Suppressor macrophage treated with lipopolysaccharide for 1 hour (primary cell): ENCODE data around the gene LEPROT.
"Not testable (repeated sequence)": the region's sequence is repeated elsewhere in the genome, so short reads cannot be mapped to it uniquely, and the experiment has no call there.

Experiments used
- DNase-seq, 3 donors: peaks; one replicate each; pipeline ENCODE4 v3.0.0-alpha.2; 2020 to 2022

Gene LEPROT

DNA sequence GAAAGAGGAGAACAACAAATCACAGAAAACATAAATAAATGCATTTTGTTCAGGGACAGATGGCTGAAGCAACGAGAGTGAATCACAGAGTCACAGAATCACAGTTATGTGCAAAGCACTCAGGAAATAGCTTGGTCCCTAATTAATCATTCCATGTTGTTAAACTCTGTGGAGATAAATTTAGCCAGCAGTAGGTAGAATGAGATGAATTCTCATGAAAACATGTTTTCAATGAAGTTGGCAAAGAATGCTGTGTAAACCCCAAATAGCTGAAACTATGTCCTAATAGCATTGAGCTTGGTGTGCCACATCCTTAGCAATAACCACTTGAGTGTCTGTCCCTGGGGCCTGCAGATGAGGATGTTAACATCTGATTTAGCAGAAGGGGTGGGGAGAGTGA is 20.4 kb downstream of the LEPROT start:
- no peak for DNase-seq

DNA sequence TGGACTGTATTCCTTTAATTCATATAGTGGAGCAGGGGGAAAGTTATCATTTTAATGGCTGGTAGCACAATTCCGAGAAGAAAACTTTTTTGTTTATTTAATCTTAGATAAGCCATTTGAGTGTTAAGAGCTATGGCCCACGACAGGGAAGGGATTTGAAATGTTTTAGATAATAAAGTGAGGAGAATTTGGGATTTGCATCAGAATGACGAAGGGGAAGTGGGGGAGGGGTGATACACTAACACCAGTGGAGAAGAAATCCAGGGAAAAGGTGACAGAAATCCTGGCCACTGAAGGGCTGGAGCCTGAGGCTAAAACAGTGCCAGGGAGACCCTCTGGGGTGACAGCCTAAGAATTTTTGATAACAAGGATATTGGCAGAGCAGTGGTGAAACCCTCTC is 21.0 kb downstream of the LEPROT start:
- DNase-seq: no peak

DNA sequence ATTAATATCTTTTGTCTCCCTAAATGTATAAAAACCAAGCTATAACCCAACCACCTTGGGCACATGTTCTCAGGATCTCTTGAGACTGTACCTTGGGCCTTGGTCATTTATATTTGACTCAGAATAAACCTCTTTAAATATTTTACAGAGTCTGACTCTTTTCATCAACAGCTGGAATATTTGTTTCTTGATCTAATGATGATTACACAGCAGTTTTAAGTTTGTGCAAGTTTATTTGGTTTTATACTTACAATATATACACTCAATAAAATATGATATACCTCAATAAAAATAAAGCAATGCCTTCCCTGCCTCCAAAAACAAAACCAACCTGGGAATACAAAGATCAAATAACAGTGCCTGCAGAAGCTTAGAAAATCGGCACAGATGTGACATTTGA is 22.0 kb downstream of the LEPROT start:
- DNase-seq: no peak

DNA sequence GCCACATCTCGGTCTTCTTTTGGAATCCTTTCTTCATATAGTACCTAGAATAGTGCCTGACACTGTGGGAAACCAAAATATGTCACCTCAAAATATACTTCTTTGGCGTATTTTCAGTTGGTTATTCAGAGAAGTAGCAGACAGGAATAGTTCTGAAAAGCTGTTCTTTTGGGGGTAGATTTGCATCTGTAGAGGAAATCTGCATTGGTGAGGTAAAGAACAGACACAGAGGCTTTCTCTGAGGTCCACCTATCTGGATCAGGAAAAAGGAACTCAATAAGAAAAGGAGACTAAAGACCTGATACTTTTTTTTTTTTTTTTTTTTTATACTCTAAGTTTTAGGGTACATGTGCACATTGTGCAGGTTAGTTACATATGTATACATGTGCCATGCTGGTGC is 23.2 kb downstream of the LEPROT start:
- DNase-seq: no peak

DNA sequence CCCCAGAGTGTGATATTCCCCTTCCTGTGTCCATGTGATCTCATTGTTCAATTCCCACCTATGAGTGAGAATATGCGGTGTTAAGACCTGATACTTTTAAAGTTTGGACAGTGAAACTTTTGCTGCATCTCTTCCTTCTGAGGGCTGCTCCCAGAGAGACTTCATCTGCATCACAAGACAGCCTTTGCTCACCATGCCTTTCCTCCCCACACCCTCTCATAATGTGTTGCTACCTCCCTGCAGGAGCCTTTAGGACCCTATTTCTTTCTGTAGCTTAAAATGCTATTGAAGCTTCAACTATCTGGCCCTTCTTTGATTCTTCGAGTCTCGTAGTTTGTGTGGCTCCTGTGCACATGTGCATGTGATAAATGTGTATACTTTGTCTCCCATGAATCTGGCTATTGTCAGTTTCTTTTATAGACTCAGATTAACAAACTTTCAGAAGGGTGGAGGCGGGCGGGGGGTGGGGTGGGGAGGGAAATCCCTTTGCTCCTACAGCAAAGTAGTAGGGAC is 23.7 kb downstream of the LEPROT start:
- no peak for DNase-seq

DNA sequence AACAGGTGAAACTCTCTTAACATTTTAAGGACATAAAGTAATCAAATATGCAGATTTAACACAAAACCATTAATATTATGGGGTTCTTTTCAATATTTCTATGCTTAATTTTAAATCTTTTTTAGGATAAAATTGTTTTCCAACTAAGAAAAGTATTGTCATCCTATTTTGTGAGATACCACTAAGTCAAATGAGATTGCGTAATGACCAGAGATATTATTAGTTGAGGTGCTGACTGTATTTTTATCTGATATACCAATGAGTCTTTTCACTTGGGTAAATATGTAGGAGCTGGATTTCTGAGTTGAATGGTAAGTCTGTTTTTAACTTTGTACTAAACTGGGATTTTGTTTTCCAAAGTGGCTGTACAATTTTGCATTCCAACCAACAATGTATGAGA is 25.4 kb downstream of the LEPROT start:
- DNase-seq: no peak

DNA sequence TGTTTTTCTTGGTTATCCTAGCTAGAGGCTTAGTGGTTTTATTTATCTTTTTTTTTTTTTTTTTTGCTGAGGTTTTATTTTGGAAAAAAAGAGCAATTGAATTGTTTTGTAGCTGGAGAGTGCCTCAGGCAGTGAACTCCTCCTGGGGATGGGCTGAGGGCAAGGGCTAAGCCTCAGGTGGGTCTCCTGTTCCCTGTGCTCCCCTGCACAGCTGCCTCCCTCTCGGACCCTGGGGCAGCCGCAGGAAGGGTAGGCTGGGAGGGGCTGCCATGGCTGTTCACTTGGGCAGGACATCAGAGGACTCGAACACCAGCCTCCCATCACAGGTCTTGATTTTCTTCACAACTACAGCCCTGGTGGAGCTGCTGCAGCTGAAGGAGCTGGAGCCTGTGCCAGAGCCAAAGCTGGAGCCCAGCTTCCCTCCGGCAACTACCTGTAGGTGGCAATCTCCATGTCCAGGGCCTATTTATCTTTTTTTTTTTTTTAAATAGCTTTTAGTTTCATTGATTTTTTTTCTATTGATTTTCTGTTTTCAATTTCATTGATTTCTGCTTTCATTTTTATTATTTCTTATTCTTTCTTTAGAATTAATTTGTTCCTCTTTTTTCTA is 28.9 kb downstream of the LEPROT start:
- DNase-seq: no peak

DNA sequence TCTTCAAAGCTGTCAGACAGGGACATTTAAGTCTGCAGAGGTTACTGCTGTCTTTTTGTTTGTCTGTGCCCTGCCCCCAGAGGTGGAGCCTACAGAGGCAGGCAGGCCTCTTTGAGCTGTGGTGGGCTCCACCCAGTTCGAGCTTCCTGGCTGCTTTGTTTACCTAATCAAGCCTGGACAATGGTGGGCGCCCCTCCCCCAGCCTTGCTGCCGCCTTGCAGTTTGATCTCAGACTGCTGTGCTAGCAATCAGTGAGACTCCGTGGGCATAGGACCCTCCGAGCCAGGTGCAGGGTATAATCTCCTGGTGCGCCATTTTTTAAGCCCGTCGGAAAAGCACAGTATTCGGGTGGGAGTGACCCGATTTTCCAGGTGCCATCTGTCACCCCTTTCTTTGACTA is 35.2 kb downstream of the LEPROT start:
- not testable (repeated sequence) for DNase-seq

DNA sequence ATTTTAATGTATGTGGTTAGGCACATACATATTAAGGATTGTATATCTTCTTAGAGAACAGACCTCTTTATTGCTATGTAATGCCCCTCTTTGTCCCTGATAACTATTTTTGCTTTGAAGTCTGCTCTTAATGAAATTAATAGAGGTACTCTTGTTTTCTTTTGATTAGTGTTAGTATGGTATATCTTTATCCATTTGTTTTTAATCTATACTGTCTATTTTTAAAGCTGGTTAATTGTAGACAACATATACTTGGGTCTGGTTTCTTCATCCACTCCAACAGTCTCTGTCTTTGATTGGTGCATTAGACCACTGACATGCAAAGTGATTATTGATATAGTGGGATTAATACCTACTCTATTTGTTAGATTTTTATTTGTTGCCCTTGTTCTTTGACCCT is 36.0 kb downstream of the LEPROT start:
- DNase-seq: no peak

DNA sequence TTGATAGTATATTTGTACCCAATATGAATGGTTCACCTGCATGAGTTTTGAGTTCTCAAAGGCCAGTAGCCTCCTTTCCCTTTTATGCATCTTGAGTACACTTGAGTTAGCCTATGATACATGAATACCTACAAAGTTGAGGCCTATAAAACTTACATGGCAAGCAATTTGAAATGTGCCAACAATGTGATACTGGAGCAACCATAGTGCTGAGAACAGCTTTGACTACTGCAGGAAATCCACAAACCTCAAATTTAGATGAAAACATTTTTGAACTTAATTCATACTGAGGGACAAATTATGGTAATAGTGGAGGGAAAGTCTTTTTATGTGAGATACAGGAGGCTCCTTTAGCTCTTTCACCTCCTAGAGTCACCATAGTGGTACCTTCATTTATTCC is 37.4 kb downstream of the LEPROT start:
- no peak for DNase-seq

DNA sequence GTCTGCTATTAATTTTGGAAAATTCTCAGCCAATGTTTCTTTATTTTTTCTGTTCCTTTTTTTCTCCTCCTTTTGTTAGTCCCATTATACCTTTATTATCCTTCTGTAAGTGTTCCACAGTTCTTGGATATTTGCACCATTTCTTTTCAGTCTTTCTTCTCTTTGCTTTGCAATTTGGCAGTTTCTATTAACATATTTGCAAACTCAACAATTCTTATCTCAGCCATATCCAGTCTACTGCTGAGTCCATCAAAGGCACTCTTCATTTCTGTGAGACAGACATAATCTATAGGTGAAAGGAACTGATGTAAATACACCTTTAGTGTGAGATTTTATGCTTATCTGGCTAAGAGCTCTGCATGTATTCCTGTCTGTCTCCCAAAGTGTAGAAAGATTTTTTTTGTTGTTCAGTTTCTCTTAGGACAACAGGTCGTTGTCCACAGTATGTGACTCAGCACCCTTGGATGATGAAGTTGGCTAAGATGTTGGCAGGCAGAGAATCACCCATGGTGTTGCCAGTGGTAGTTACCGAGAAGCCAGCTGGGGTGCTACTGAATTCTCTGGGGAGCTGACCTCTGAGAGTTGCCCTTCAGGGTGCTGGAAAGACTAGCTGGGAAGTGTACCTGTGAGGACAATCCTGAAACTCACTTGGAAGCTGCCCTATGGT is 38.4 kb downstream of the LEPROT start:
- DNase-seq: no peak

DNA sequence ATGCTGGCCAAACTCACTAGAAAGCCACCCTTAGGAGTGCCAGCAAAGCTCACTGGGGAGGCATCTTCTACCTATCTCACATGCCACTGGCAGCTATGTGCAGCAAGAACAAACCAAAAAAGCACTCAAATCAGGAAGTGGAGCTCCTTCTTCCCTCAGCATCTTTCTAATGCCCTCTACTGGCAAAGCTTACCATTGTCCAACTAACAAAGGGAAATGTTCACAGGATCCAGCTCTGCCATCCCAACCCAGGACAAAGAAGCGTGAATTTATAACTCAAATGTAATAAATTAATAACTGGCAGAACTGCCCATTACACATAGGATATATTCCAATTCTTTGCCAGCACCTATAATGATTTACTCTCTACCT is 38.9 kb downstream of the LEPROT start:
- DNase-seq: peak; percentile 50 to 60 (median 53)

DNA sequence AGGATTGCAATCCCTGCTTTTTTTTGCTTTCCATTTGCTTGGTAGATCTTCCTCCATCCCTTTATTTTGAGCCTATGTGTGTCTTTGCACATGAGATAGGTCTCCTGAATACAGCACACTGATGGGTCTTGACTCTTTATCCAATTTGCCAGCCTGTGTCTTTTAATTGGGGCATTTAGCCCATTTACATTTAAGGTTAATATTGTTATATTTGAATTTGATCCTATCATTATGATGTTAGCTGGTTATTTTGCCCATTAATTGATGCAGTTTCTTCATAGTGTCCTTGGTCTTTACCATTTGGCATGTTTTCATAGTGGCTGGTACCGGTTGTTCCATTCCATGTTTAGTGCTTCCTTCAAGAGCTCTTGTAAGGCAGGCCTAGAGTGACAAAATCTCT is 45.4 kb downstream of the LEPROT start:
- DNase-seq: not testable (repeated sequence)

DNA sequence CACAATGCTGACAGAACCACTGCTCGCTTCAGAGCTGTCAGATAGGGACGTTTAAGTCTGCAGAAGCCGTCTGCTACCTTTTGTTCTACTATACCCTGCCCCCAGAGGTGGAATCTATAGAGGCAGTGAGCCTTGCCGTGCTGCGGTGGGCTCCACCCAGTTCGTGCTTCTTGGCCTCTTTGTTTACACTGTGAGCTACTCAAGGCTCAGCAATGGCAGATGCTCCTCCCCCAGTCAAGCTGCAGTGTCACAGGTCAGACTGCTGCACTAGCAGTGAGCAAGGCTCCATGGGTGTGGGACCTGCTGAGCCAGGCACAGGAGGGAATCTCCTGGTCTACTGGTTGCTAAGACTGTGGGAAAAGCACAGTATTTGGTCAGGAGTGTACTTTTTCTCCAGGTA is 47.1 kb downstream of the LEPROT start:
- no peak for DNase-seq

DNA sequence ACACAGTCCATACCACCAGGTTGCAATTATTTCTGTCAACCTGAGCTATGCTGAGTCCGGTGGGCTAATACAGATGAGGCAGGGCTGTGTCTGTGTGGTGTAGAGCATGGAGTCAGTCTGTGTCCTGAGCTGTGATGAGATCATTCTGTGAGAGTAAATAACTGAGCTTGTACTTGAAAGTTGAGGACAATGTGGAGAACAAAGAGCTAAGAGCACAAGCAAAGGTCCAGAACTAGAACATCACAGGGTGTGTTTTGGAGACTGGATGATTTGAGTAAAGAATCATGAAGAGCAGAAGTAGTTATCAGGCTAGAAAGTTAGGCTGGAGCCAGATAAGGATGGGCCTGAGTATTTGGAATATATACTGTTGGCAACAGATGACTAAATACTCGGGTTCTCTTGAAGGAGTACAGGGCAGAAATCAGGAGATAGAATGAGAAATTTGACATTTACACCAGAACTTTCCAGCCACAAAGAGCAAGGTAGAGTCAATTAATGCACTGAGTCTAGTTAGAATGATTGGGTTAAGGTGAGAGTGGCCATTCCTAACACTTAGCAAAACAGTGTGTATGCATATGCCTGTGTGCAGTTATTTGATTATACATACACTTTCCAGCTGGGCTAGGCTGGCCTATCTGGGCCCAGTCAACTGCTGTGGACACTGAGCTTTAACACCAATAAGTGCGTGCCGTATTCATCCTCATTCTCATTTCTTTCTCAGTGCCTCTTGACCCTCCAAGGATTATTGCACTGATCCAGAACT is 48.8 kb downstream of the LEPROT start:
- DNase-seq: no peak

DNA sequence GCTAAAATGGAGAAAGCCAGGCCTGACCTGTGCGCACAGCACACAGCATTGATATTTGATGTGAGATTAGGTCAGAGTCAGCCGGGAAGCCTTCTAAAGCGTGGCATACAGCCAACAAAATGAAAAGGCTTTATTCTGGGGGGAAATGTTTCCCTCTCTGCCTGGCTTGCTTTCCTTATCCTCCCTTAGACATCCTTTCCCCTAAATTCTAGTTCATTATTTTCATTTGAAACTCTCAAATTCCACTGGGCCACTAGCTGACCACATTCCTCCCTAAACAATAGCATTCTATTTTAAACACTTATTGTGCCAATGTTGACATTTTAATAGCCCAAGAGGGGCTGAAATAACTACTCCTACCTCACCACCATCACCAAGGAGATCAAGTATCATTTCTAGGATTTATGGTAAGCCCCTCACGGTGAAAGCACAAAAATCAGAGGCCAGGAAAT is 49.4 kb downstream of the LEPROT start:
- no peak for DNase-seq

DNA sequence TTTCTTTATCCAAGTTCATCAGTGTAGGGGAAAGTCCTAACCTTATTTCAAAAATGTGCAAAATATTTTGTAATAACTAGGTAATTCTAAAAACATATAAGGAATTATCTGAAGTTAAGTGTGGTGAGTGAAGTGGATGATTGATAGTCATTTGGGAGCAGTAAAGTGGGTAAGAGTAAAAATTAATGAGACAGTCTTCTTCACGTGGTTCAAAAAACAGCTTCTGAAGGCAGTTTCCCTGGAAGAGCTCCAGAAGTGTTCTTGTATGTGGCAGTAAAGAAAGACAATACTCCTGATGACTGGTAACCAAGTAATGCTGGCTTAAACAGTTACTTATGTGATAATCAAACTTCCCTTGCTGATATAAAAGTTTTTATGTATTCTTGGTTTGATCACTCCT is 50.3 kb downstream of the LEPROT start:
- no peak for DNase-seq

DNA sequence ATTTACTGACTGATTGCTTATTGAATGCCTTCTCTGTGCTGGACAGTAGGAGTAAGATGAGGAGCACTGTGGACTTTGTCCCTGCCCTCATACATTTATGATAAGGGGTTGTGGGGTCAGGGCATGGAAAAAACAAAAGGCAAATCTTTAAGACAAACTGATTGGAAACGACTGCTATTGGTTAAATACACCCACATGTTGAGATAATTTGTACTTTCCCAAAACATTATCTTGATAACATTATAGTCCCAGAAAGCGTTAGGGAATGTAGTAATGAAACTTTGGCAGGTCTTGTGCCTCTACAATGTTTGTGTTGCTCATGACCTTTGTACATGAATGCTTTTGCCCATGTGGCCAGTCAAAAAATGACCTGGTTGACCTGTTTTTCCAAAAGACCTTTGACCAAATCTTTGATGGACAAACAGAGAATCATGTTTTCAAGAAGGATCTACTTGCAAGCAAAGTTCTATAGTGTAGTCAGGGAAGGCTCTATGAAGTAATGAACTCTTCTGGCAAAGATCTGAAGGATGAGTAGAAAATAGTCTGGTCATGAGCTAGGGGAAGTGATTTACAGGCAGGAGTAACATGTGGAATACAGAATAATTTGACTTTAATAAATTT is 50.9 kb downstream of the LEPROT start:
- DNase-seq: no peak

DNA sequence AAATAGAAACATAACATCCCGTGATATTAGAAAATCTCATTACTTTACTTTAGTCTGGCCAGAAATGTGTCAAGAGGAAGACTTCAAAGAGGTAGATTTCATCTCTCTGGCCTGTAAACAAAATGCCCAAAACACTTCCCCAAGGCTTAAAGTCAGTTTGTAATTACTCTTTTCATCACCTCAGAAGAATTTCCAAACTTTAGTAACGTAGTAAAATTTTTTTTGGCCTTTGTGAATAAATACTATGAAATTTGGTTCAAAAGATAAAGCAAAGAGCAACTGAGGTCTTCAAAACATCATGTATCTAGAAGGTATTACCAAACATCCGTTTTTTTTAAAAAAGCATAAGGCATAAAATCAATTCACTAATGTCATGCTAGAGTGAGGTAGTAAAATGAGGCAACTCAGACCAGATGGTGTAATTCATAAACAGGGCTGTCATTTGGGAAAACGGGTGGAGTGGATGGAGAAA is 51.4 kb downstream of the LEPROT start:
- no peak for DNase-seq

DNA sequence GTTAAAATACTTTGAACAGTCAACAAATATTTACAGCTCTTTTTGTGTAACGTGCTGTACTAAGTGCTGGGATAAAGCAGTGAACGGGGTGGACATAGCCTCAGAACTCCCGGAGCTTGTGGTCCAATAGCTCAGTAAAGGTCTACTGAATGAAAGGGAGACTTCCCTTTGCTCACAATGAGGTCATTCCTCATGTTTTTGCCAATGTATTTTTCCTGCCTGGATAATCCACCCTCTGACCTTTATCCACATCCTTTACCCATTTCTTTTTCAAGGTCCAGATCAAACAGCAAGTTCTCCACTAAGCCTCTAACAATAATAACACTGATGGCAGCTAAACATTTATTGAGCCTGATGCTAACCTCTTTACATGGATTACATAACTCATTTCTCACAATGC is 55.9 kb downstream of the LEPROT start:
- DNase-seq: no peak

DNA sequence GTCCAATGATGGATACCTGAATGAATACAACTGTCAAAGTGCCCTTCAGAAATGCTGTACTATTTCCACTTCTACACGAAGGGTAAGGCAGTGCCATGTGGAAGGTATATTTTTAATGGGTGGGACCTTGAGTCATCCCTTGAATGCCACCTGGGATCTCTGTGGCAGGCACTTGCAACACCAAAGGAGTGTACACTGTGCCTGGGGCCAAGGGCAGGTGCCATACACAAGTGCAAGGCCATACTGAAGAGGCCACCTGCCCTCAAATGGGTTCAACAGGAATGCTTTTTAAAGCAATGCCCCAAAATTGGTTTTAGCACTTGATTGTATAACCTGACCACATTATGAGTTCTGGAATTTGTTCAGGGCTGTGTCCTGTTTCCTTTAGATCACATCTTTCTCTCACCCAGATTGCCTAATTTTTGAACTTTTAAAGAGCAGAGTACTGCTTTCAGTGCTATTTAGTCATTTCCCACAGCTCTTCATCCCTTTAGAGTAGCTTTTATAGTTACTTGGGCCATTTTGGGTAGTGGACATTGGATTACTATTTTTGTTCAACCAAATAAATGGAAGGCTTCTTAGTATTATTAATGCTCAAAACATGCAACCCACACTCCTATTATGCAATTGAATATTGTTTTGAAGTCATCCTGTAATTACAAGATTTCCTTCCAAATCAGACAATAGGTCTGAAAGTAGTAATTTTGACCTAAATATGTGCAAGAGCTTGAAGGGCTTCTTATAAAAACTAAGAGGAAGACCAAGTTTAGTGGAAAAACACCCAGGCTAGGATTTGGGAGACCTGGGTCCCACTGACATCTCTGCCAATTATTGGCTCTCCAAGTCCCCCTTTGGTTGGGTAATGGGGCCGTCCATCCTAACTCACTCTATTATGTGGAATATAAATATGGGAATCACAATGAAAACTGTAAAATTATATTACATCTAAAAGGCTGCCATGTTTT is 57.2 kb downstream of the LEPROT start:
- no peak for DNase-seq

DNA sequence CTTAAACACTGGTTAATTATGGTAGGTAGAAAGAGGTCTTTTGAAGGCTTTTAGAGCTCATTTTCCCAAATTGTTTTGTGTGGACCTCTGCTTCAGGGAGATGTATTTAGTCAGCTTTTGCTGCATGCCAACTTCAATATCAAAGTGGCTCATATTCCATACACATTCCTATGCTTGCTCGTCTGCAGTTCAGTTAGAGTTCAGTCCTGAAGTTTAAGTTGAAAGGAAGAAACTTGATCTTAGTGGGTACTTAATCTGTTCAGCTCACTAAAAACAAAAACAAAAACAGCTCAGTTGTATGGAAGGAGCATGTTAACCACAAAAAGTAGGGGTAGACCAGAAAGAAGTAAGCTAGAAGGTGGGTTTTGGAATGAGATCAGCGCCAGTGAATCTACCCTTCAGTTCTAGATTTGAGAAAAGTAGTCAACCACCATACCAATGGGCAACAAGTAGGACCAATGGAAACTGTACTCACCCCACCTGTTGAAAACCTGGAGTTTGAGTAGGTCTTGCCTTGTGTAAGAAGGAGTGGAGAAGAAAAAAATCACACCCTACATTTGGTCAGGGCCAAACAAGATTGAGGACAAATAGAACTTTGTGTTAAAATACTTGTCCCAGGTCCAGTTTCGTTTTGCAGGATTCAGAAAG is 58.0 kb downstream of the LEPROT start:
- no peak for DNase-seq
